ENCODE measurements around the gene ZNF678. TPM values are rescaled to one million over a fixed set of nuclear protein-coding genes. Genes with fewer than 3 reads are reported as not detected.

ZNF678 gene
- total and polyA plus RNA-seq, 9 of the 15 experiments (the other 6 are each of a cell fraction or from before 2014, with no cell fraction given), result 3.0 to 16.8 (median 8.0) TPM

GRCh38 chr1:227567256-227567655, 3.9 kb downstream of the ZNF678 start:
- no peak for FAIRE-seq
- H3K79me2 ChIP-seq (ENCODE audit: control insufficient read depth, insufficient read depth, low read length), result peaks cover 63% of the 10 kb centered on the region

More at GRCh38 chr1:227567256-227567655, 3.9 kb downstream of the ZNF678 start:
- Histone ChIP-seq H3K9ac (ENCODE audit: insufficient read depth in 1 of 2, low read depth in 2 of 2, low read length in 2 of 2) (no peak overlapping the region), H3K4me3 (no peak overlapping the region), H3K27ac (ENCODE audit: extremely low read depth, low read depth, low read length) (no peak overlapping the region), H3K27me3 (ENCODE audit: control insufficient read depth in 2 of 2, insufficient read depth in 2 of 2, low read length in 2 of 2) (no peaks in the 10 kb centered on the region), H3K4me2 (ENCODE audit: insufficient read depth, low read length) (no peak overlapping the region), H3K4me1 (replicated peaks in 1 of 2; ENCODE audit: control insufficient read depth in 2 of 2, insufficient read depth in 2 of 2, low read length in 2 of 2) (peaks cover 7 to 12% of the 10 kb centered on the region in 2 experiments; a peak in 4 of 5 replicates), H3K9me3 (replicated peaks; ENCODE audit: control insufficient read depth, insufficient read depth, low read depth, low read length) (peaks cover 15% of the 10 kb centered on the region), H4K20me1 (replicated peaks; ENCODE audit: control insufficient read depth, insufficient read depth, low read length) (no peaks in the 10 kb centered on the region), H2AFZ (ENCODE audit: low read depth, low read length) (no peak overlapping the region), H3K9me1 (ENCODE audit: control insufficient read depth, insufficient read depth, low read length) (no peaks in the 10 kb centered on the region), H3K36me3 (ENCODE audit: control insufficient read depth, insufficient read depth, low read length) (peaks cover 3% of the 10 kb centered on the region)
- DNase-seq (ENCODE audit: extremely low read depth in 1 of 4, low spot score in 3 of 4), result no peak
- in situ Hi-C loops (cut with MboI) (no loop called here), intact Hi-C loops (cut with micrococcal nuclease) (no loop called here)
- ChIA-PET CTCF (ENCODE audit: low intra/inter-chr PET ratio) (interaction anchor here (0.5 kb wide), 1 partner anchor 284 kb away, joined by 5 read pairs; no protein-coding TSS in a partner anchor), POLR2A (no interaction called here)
- TF ChIP-seq ZNF436 (CRISPR knock-in tag; IDR thresholded peaks at IDR 0.05) (no peak), RAD51 (IDR thresholded peaks at IDR 0.05; ENCODE audit: borderline replicate concordance, low read depth) (no peak), U2AF2 (optimal IDR thresholded peaks at IDR 0.05; ENCODE audit: low read depth, low read length) (no peak), IRF2 (CRISPR knock-in tag; IDR thresholded peaks at IDR 0.05) (no peak), BCLAF1 (IDR thresholded peaks at IDR 0.05; ENCODE audit: borderline replicate concordance in 1 of 2, control insufficient read depth in 1 of 2, low read depth in 2 of 2, low read length in 1 of 2) (no peak), NCOA4 (IDR thresholded peaks at IDR 0.05; ENCODE audit: partially characterized antibody) (no peak), HDAC8 (tag; IDR thresholded peaks at IDR 0.05) (no peak)
- ATAC-seq, result no peak
- WGBS (ENCODE audit: insufficient coverage, low coverage, missing lambda C conversion rate), result 67% methylated on average over 4 of the region's 4 CpGs
- BruUV-seq (replicated peaks), result no TSS peak

Measured in K562 (cell line).